Kidney tubule cell (primary cell): Measurements from ENCODE around the gene HMGB1.
A peak's percentile ranks its signal among the peaks of the same experiment; 100 is the strongest.

Experiments
- DNase-seq: peaks from one replicate; pipeline ENCODE4 v3.0.0-alpha.2; 2018; ENCODE audit warnings: low spot score

HMGB1 gene

GRCh38 chr13:30429721-30430694, 35.7 kb downstream of the HMGB1 start:
- peak; percentile 92 for DNase-seq

- DNase-seq, result no peak
Observed at GRCh38 chr13:30429235-30429634, 36.5 kb downstream of the HMGB1 start.

GRCh38 chr13:30423891-30424290, 41.8 kb downstream of the HMGB1 start:
- DNase-seq, result no peak

DNA sequence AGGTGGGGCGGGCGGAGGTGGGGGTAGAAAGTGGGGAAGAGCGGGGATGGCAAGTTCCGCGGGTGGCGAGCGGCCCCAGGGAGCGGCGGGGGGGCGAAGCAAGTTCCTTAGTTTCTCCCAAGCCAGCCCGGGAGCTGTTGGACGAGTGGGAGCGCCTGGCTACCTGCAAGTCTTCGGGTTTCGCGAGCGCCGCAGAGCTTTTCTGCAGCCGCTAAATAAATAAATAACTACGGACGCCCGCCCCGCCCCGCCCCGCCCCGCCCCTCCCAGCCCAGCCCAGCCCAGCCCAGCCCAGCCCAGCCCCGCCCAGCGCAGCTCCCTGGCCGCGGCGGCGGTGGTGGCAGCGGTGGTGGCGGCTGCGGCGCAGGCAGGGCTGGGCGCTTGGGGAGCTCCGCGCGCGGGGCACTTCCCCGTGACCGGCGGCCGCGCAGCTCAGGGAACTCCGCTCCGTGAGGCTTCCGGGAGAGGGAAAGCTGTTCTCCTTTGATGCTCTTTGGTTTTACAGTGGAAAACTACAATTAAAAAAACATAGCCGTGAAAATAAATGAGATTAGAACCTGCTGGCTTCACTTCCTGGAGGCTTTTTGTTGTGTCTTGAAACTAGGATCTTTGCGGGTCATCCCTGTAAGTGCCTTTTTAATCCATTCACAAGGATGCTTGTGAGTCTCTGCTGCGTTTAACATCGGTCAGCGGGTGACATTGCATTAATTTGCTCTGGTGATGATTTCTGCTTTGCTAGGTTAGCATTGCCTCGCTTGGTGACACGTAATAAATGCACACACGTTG, 43.5 kb downstream of the HMGB1 start, which contains the start of gene UBE2L5:
TSS of gene UBE2L5 (plus strand) at position 440 of the 786 bp plus-strand sequence. CDS start 5,498 bp downstream, outside the sequence.
- peak; percentile 81 for DNase-seq

GRCh38 chr13:30421093-30422053, 44.4 kb downstream of the HMGB1 start:
- peak; percentile 81 for DNase-seq

GRCh38 chr13:30418717-30419459, 46.8 kb downstream of the HMGB1 start:
- no peak for DNase-seq

DNA sequence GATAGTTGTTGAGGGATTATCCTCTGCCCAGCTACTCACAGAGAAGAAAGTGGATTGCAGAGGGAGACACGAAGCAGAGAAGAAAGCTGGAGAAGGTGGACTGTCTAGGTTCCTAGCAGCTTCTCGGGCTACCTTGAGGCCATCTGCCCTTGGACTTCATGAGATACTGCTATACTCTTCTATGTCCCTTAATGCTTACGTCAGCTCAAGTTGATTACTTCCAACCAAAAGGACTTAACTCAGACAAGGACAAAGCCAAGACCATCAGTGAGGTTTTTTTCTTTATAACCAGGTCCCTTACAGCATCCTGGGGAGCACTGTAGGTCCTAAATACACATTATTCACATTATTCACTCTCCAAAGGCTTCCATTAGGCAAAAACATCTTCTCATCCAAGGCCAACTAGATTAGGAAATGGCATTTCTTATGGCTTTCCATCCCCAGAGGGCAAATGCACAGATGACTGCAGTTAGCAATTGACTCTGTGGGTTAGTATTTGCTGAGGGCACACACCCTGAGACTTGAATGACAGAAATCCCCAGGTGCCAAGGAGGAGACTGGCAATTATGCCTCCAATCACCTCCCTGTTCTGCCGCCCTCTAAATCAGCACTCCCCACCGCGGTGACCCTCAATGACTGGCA, 47.5 kb downstream of the HMGB1 start:
- no peak for DNase-seq

DNA sequence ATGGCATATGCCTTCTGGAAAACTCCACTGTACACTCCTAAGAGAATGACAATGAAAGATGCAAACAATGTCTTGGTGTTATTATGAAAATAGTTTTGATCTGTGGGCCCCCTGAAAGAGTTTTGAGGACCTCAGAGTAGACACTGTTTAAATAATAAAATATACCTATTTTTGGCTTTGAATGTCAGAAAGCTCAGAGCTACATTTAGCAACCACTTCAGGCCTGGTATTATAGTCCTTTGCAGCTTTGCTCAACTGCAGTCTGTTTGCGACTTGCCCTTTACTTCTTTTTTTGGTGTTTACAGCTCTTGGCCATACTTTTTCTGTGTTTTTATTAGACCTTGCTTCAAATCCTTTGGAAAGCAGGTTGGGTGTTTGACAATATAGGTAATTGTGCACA, 49.3 kb downstream of the HMGB1 start:
- DNase-seq, result no peak

- peak; percentile 32 for DNase-seq
Observed at GRCh38 chr13:30415430-30416030, 50.2 kb downstream of the HMGB1 start.

- DNase-seq, result no peak
Observed at GRCh38 chr13:30413842-30414241, 51.9 kb downstream of the HMGB1 start.

DNA sequence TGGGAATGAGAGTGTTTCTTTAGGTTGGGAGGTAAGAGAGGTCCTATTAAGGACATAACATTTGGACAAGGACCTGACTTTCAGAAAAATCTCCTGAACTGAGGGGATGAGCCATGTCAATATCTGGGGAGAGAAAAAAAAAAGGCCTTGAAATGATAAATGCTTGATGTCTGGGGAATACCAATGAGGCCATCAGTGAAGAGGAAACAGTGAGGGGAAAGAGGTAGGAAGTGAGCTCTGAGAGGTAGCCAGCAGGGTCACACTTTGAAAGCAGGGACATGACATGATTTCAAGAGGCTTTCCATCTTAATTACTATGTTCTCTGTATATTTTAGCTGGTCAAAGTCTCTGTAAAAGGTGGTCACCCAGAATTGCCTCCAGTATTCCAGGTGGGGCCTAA, 53.4 kb downstream of the HMGB1 start:
- DNase-seq, result no peak

- no peak for DNase-seq
Observed at GRCh38 chr13:30410705-30411125, 55.0 kb downstream of the HMGB1 start.

DNA sequence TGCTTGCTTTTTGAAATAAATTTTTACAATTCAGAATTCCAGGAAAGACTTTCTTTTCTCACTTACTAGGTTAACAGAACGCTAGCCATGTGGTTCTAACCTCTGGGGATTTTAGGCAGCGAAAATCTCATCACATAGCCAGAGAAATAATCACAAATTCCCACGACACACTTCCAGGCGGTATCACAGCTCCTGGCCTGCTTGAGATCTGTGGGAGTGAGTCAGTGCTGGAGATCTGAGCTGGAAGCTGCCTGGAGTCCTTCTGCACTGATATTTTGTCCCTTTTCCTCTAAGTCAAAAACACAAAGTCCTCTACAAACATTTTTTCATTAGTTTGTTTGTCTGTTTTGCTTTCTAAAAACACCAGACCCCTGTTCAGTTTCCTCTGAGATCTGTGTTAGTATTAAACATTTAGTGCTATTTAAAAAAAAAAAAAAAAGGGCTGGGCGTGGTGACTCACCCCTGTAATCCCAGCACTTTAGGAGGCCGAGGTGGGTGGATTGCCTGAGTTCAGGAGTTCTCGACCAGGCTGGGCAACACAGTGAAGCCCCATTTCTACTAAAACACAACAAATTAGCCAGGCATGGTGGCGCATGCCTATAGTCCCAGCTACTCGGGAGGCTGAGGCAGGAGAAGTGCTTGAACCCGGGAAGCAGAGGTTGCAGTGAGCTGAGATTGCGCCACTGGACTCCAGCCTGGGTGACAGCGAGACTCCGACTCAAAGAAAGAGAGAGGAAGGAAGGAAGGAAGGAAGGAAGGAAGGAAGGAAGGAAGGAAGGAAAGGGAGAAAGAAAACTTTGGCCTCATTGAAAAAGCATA, 55.6 kb downstream of the HMGB1 start:
- DNase-seq, result peak; percentile 67

DNA sequence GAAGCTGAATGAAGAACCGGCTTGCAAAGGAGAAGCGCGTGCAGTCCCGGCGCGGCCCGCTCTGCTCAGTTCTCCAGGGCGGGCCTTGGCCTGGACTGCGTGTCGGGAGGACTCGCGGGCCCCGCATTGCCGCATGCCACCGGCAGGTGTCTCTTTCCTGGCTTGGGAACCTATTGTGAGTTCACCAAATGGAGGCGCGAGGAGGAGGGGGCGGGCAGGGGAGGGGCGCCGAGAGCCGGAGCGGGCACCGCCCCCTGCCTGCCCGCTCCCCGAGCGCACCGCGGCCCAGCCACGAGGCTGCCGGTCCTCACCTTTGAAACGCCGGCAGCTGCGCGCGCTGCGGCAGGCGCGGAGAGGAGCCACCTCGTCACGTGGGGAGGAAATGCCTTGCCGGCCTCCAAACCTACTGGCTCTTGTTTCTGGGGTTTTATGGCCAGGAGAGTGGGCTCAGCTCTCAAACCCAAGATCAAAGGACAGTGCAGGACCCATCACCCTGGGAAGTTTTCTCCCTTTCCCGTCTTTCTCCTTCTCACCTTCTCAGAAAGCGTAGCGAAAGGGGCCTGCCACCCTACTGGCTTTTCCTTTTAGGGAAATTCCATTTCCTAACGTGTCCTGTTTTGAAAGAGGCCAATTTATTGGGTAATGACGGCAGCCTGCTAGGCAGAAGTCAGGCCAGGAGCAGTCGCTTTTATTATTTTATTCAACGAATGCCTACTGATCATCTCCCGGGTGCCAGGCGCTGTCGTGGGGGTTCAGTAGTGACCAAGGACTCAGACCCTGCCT, 57.2 kb downstream of the HMGB1 start:
- DNase-seq, result peak; percentile 91

- DNase-seq, result no peak
Observed at GRCh38 chr13:30406779-30407416, 58.8 kb downstream of the HMGB1 start.
